GM12891 (cell line): ENCODE data around the gene GNG2.

ENCODE experiments used
- POLR2A ChIP-seq: IDR thresholded peaks from 2 replicates; pipeline ENCODE4 v1.6.1; 2011; ENCODE audit warnings: low read depth, low read length, control low read depth
- POLR2AphosphoS5 ChIP-seq: IDR thresholded peaks from 2 replicates; pipeline ENCODE4 v1.6.1; 2011; ENCODE audit warnings: low read depth, low read length, control low read depth

DNA sequence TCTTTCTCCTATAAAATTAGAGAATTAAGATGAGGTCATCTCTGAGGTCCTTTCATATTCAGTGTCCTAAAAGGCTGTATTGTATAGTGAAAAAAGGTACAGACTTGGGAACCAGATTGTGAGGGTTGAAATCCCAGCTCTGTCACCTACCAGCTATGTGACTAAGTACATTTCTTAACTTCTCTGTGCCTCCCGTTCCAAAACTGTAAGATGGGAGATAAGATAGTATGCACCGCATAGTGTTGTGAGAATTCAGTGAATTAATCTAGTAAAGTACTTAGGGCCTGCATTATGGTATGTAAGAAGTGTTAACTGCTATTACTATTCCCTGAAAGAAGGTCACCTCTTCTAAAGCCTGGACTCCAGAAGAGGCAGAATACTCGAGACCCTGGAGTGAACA lies 60.6 kb downstream of the GNG2 start:
- TF ChIP-seq POLR2AphosphoS5 (no peak), POLR2A (no peak)
